ENCODE results near the gene ANAPC2. TPM values are rescaled to one million over a fixed set of nuclear protein-coding genes. Genes with fewer than 3 reads are reported as not detected.

ANAPC2 gene
- total and polyA plus RNA-seq, 9 donors, result 8.0 to 61.5 (median 50.6) TPM

- intact Hi-C loops (cut with DNase I), result no loop called here
- no peaks in the 10 kb centered on the region for H3K27me3 ChIP-seq
- no peak overlapping the region for H3K4me3 ChIP-seq
- WGBS, 3 donors, result 25 to 48% (median 39%) methylated on average over 24 to 33 of the region's 33 CpGs
- H3K4me1 ChIP-seq (ENCODE audit: insufficient read depth), result no peaks in the 10 kb centered on the region
- no peak for DNase-seq
- no peak overlapping the region for H3K27ac ChIP-seq
- H3K36me3 ChIP-seq, result no peaks in the 10 kb centered on the region
- TF ChIP-seq POLR2A (IDR thresholded peaks at IDR 0.05) (no peak), EP300 (IDR thresholded peaks at IDR 0.05) (no peak), CTCF (IDR thresholded peaks at IDR 0.05) (no peak)
- H3K9me3 ChIP-seq, result no peaks in the 10 kb centered on the region
Measured at GRCh38 chr9:137175345-137175961, 12.9 kb downstream of the ANAPC2 start.

GRCh38 chr9:137174722-137175293 is 13.6 kb downstream of the ANAPC2 start:
- Histone ChIP-seq H3K27me3 (no peaks in the 10 kb centered on the region), H3K9me3 (no peaks in the 10 kb centered on the region), H3K4me3 (no peak overlapping the region), H3K27ac (no peak overlapping the region), H3K36me3 (no peaks in the 10 kb centered on the region), H3K4me1 (ENCODE audit: insufficient read depth) (no peaks in the 10 kb centered on the region)
- WGBS, 3 donors, result 23 to 66% (median 45%) methylated on average over 7 to 34 of the region's 34 CpGs
- DNase-seq, result no peak
- intact Hi-C loops (cut with DNase I), result no loop called here
- TF ChIP-seq CTCF (IDR thresholded peaks at IDR 0.05), result no peak
- TF ChIP-seq POLR2A (IDR thresholded peaks at IDR 0.05), result no peak
- no peak for TF ChIP-seq EP300 (IDR thresholded peaks at IDR 0.05)

- Histone ChIP-seq H3K4me3 (no peak overlapping the region), H3K36me3 (no peaks in the 10 kb centered on the region), H3K9me3 (no peaks in the 10 kb centered on the region), H3K27ac (no peak overlapping the region), H3K4me1 (ENCODE audit: insufficient read depth) (peaks cover 5% of the 10 kb centered on the region), H3K27me3 (peaks cover 2% of the 10 kb centered on the region)
- intact Hi-C loops (cut with DNase I), result no loop called here
- no peak for TF ChIP-seq EP300 (IDR thresholded peaks at IDR 0.05)
- TF ChIP-seq CTCF (IDR thresholded peaks at IDR 0.05), result no peak
- TF ChIP-seq POLR2A (IDR thresholded peaks at IDR 0.05), result no peak
- DNase-seq, result no peak
- WGBS, 3 donors, result 70 to 84% (median 80%) methylated on average over 44 to 45 of the region's 45 CpGs
Measured at GRCh38 chr9:137173796-137174664, 14.3 kb downstream of the ANAPC2 start.

GRCh38 chr9:137172901-137173795 is 15.2 kb downstream of the ANAPC2 start:
- DNase-seq, result no peak
- H3K27me3 ChIP-seq, result peaks cover 4% of the 10 kb centered on the region

More at GRCh38 chr9:137172901-137173795, 15.2 kb downstream of the ANAPC2 start:
- peaks cover 10% of the 10 kb centered on the region for H3K4me1 ChIP-seq (ENCODE audit: insufficient read depth)
- WGBS, 3 donors, result 60 to 65% (median 65%) methylated on average over 20 to 21 of the region's 21 CpGs
- no peaks in the 10 kb centered on the region for H3K36me3 ChIP-seq
- intact Hi-C loops (cut with DNase I), result no loop called here
- H3K9me3 ChIP-seq, result no peaks in the 10 kb centered on the region
- H3K27ac ChIP-seq, result no peak overlapping the region
- H3K4me3 ChIP-seq, result no peak overlapping the region
- TF ChIP-seq CTCF (IDR thresholded peaks at IDR 0.05) (no peak), EP300 (IDR thresholded peaks at IDR 0.05) (no peak), POLR2A (IDR thresholded peaks at IDR 0.05) (no peak)

Data from ovary (tissue), 9 donors.